CD4-positive, alpha-beta T cell (primary cell): Measurements from ENCODE around the gene TOP2B. TPM values are rescaled to one million over a fixed set of nuclear protein-coding genes. Genes with fewer than 3 reads are reported as not detected.

ENCODE experiments used
- ATAC-seq: fragments of 200-7000 bp; cut with Tn5 transposase; one replicate; pipeline ENCODE4 v1.10.0; 2022; ENCODE audit warnings: mild to moderate bottlenecking; ENCODE audit not compliant: poor library complexity
- CTCF ChIA-PET: fragments of 350-600 bp; sonication (Branson Sonifier 250); formaldehyde crosslinking; loops from one replicate; lab custom pipeline; 2021; ENCODE audit warnings: antibody characterized with exemption, inconsistent platforms; lab: Charles Lee
- POLR2A ChIA-PET: fragments of 350-600 bp; sonication (Branson Sonifier 250); formaldehyde crosslinking; loops from one replicate; lab custom pipeline; 2021; ENCODE audit warnings: antibody characterized with exemption, inconsistent platforms; lab: Charles Lee
- DNase-seq, 14 experiments: peaks; one replicate each; pipeline ENCODE4 v3.0.0-alpha.2; 2013 to 2020; ENCODE audit warnings: mixed read lengths in 2 of 14
- H3K27ac ChIP-seq, 2 donors: one replicate each; pipeline versions ENCODE4 v1.5.1 to v1.7.0; 2013; ENCODE audit warnings: low read length in 2 of 2, low read depth in 1 of 2, mild to moderate bottlenecking in 1 of 2
- H3K27me3 ChIP-seq, 2 experiments: 1 replicate in 1 of 2; 2 replicates in 1 of 2; pipeline versions ENCODE4 v1.6.1 to v1.7.0; 2013; ENCODE audit warnings: low read length in 2 of 2, control low read depth in 1 of 2, mild to moderate bottlenecking in 1 of 2, moderate library complexity in 1 of 2; ENCODE audit not compliant: insufficient read depth in 2 of 2, control insufficient read depth in 1 of 2
- H3K36me3 ChIP-seq: one replicate; pipeline ENCODE4 v1.6.1; 2013; ENCODE audit warnings: low read length, control low read depth; ENCODE audit not compliant: insufficient read depth
- H3K4me1 ChIP-seq: one replicate; pipeline ENCODE4 v1.6.1; 2013; ENCODE audit warnings: low read length, control low read depth; ENCODE audit not compliant: insufficient read depth
- H3K4me3 ChIP-seq: one replicate; pipeline ENCODE4 v1.5.1; 2013; ENCODE audit warnings: mild to moderate bottlenecking, low read length, moderate library complexity
- H3K9me3 ChIP-seq, 2 experiments: 1 replicate in 1 of 2; 2 replicates in 1 of 2; pipeline versions ENCODE4 v1.6.1 to v1.7.0; 2013; ENCODE audit warnings: low read length in 2 of 2, mild to moderate bottlenecking in 2 of 2, control low read depth in 1 of 2, moderate library complexity in 1 of 2; ENCODE audit not compliant: control insufficient read depth in 1 of 2, insufficient read depth in 1 of 2
- H3K27ac Mint-ChIP-seq: one replicate; pipeline ENCODE4 v1.8.0; 2020; ENCODE audit warnings: mixed read lengths
- H3K27me3 Mint-ChIP-seq: one replicate; pipeline ENCODE4 v1.8.0; 2021; ENCODE audit warnings: mixed read lengths
- H3K36me3 Mint-ChIP-seq: one replicate; pipeline ENCODE4 v1.8.0; 2021; ENCODE audit warnings: low read depth, mixed read lengths
- H3K4me1 Mint-ChIP-seq: one replicate; pipeline ENCODE4 v1.8.0; 2021; ENCODE audit warnings: low read depth, mixed read lengths
- H3K4me3 Mint-ChIP-seq: one replicate; pipeline ENCODE4 v1.8.0; 2020; ENCODE audit warnings: mild to moderate bottlenecking, mixed read lengths
- H3K9me3 Mint-ChIP-seq: one replicate; pipeline ENCODE4 v1.8.0; 2020; ENCODE audit warnings: mixed read lengths
- CTCF ChIP-seq: fragments of 200-600 bp; IDR thresholded peaks from one replicate; pipeline ENCODE4 v1.8.0; 2022; ENCODE audit warnings: antibody characterized with exemption, mild to moderate bottlenecking
- intact Hi-C, 2 experiments: fragments of 100-400 bp; cut with DNase I in 1 of 2; cut with micrococcal nuclease in 1 of 2; formaldehyde crosslinking; loops; one replicate each; pipeline versions ENCODE4 v1.15.1 to v1.9.0; 2023 to 2025; cut with DNase I, micrococcal nuclease
- total RNA-seq, 174 experiments: library from RNA in 2 of 174; stranded (reverse) in 2 of 174; gene quantifications; one replicate each; pipeline ENCODE4 v1.2.3 and lab custom pipeline; 2021 to 2026

Gene TOP2B
- total RNA-seq, 2 experiments from 2014 or later, result 79.7 to 80.4 TPM

GRCh38 chr3:25697553-25697952, 32.8 kb upstream of the TOP2B start:
- H3K9me3 ChIP-seq, result no peaks in the 10 kb centered on the region
- no peak overlapping the region for H3K27ac ChIP-seq
- Mint-ChIP-seq H3K4me3 (no peak overlapping the region), H3K27me3 (no peaks in the 10 kb centered on the region), H3K27ac (no peak overlapping the region), H3K9me3 (no peaks in the 10 kb centered on the region), H3K36me3 (no peaks in the 10 kb centered on the region), H3K4me1 (no peaks in the 10 kb centered on the region)
- no peaks in the 10 kb centered on the region for H3K4me1 ChIP-seq
- intact Hi-C loops, result no loop called here
- H3K36me3 ChIP-seq, result no peaks in the 10 kb centered on the region
- ATAC-seq (no peak), DNase-seq (no peak)
- ChIA-PET CTCF (no interaction called here), POLR2A (interaction anchor here (0.7 kb wide), 1 partner anchor 1726 kb away, joined by 3 read pairs; no protein-coding TSS in a partner anchor)
- H3K4me3 ChIP-seq, result no peak overlapping the region
- H3K27me3 ChIP-seq, result peaks cover 0 to 2% of the 10 kb centered on the region in 2 experiments
- TF ChIP-seq CTCF, result no peak

- Histone ChIP-seq H3K9me3 (no peaks in the 10 kb centered on the region), H3K36me3 (no peaks in the 10 kb centered on the region), H3K4me1 (no peaks in the 10 kb centered on the region), H3K27ac (no peak overlapping the region), H3K4me3 (no peak overlapping the region), H3K27me3 (no peaks in the 10 kb centered on the region)
- ATAC-seq (no peak), DNase-seq (no peak)
- Mint-ChIP-seq H3K4me1 (no peaks in the 10 kb centered on the region), H3K9me3 (no peaks in the 10 kb centered on the region), H3K27me3 (peaks cover 6% of the 10 kb centered on the region), H3K27ac (no peak overlapping the region), H3K36me3 (no peaks in the 10 kb centered on the region), H3K4me3 (no peak overlapping the region)
- TF ChIP-seq CTCF, result no peak
- ChIA-PET POLR2A (no interaction called here), CTCF (no interaction called here)
- intact Hi-C loops, result no loop called here
Observed at GRCh38 chr3:25695731-25696420, 31.2 kb upstream of the TOP2B start.

GRCh38 chr3:25693238-25693637, 28.5 kb upstream of the TOP2B start:
- H3K27me3 Mint-ChIP-seq, result peaks cover 6% of the 10 kb centered on the region
- no peak for TF ChIP-seq CTCF
- no peak for DNase-seq
- H3K9me3 Mint-ChIP-seq, result no peaks in the 10 kb centered on the region
- POLR2A ChIA-PET, result no interaction called here
- no peak for ATAC-seq
- no peak overlapping the region for H3K27ac Mint-ChIP-seq
- H3K4me3 ChIP-seq, result no peak overlapping the region
- no peaks in the 10 kb centered on the region for H3K27me3 ChIP-seq
- intact Hi-C loops, result no loop called here
- H3K4me3 Mint-ChIP-seq, result no peak overlapping the region
- H3K27ac ChIP-seq, result no peak overlapping the region
- H3K36me3 Mint-ChIP-seq, result no peaks in the 10 kb centered on the region
- H3K4me1 Mint-ChIP-seq, result no peaks in the 10 kb centered on the region
- CTCF ChIA-PET, result no interaction called here
- no peaks in the 10 kb centered on the region for H3K36me3 ChIP-seq
- H3K9me3 ChIP-seq, result no peaks in the 10 kb centered on the region
- H3K4me1 ChIP-seq, result no peaks in the 10 kb centered on the region
